Duodenal mucosa (tissue), 2 donors: ENCODE measurements around the gene NUPR2.
"Not testable (repeated sequence)": the region's sequence is repeated elsewhere in the genome, so short reads cannot be mapped to it uniquely, and the experiment has no call there.

Source experiments
- H3K27ac ChIP-seq: one replicate; pipeline ENCODE4 v1.7.0; 2013; ENCODE audit warnings: low read depth, low read length
- H3K27me3 ChIP-seq, 2 donors: one replicate each; pipeline ENCODE4 v1.7.0; 2013; ENCODE audit warnings: low read length in 2 of 2, control low read depth in 1 of 2; ENCODE audit not compliant: insufficient read depth in 2 of 2, control insufficient read depth in 1 of 2
- H3K36me3 ChIP-seq, 2 donors: one replicate each; pipeline ENCODE4 v1.7.0; 2013; ENCODE audit warnings: low read length in 2 of 2, control low read depth in 1 of 2; ENCODE audit not compliant: insufficient read depth in 2 of 2, control insufficient read depth in 1 of 2
- H3K4me1 ChIP-seq, 2 donors: one replicate each; pipeline ENCODE4 v1.7.0; 2013; ENCODE audit warnings: low read length in 2 of 2, control low read depth in 1 of 2; ENCODE audit not compliant: insufficient read depth in 2 of 2, control insufficient read depth in 1 of 2
- H3K4me3 ChIP-seq, 2 donors: one replicate each; pipeline ENCODE4 v1.7.0; 2013; ENCODE audit warnings: low read length in 2 of 2, low read depth in 1 of 2
- H3K9ac ChIP-seq, 2 donors: one replicate each; pipeline ENCODE4 v1.7.0; 2013; ENCODE audit warnings: low read length in 2 of 2, low read depth in 1 of 2
- H3K9me3 ChIP-seq, 2 donors: one replicate each; pipeline ENCODE4 v1.7.0; 2013; ENCODE audit warnings: low read length in 2 of 2, control low read depth in 1 of 2; ENCODE audit not compliant: control insufficient read depth in 1 of 2

Gene NUPR2, protein sequence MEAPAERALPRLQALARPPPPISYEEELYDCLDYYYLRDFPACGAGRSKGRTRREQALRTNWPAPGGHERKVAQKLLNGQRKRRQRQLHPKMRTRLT

GRCh38 chr7:56115852-56116538, at the start of gene NUPR2:
NUPR2 (minus strand) TSS chr7:56116417; CDS start chr7:56116314, 103 bp downstream.
- H3K27me3 ChIP-seq, result peaks cover 0 to 10% of the 10 kb centered on the region in 2 donors
- H3K36me3 ChIP-seq, result no peaks in the 10 kb centered on the region
- H3K4me1 ChIP-seq, result no peaks in the 10 kb centered on the region
- no peak within 1 kb of the TSS for H3K27ac ChIP-seq
- H3K9me3 ChIP-seq, result no peaks in the 10 kb centered on the region
- H3K9ac ChIP-seq, result no peak within 1 kb of the TSS
- peak within 1 kb of the TSS in 1 of 2 donors; percentile 36 for H3K4me3 ChIP-seq

DNA sequence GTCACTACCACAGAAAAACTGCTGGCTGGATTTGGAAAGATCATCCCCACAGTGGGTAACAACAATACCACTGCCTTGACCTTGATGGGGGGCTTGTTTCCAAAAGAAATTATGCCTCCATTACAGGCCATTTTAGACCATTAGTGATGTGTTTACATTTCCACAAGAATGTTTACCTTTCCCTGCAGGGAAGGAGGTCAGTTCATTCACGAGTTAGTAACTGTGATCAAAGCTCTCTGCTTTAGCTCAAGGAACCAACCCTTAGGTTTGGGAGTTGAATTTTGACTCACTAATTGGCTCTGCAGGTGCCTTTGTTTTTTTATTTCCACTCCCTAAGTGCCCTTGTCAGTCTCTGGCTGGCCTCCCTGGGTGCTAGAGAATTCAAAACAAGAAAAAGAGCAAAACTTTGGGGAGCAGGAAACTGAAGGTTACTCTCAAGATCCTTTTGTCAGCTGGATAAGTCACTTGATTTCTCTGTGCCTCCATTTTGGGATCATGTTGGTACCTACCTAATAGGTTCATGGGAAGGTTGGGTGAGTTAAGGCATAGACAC, 41.1 kb upstream of the NUPR2 start:
- no peaks in the 10 kb centered on the region for H3K27me3 ChIP-seq

DNA sequence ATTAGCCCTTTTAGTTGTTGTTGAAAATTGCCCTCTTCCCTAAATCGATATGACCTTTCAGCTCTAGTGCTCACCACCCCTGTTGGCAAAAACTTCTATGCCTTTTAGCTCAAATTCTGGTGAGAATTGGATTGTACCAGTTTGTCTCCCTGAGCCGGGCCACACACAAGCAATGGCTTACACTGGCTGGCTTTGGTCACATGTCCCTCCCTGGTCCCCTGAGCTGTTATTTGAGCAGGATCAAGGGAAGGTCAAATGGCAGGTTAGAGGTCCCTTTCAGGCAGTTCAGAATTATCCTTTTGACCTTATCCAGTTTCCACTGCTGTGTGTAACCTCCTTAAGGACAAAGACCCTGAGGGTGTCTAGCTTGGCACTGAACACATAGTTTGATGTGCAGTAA, 14.8 kb upstream of the NUPR2 start:
- H3K4me3 ChIP-seq, H3K9ac ChIP-seq, H3K9me3 ChIP-seq, H3K27ac ChIP-seq, H3K4me1 ChIP-seq, H3K27me3 ChIP-seq, H3K36me3 ChIP-seq: not testable (repeated sequence)

More for the DNA sequence above, 41.1 kb upstream of the NUPR2 start:
- H3K36me3 ChIP-seq, result no peaks in the 10 kb centered on the region
- H3K4me3 ChIP-seq, result no peak overlapping the region
- H3K9ac ChIP-seq, result no peak overlapping the region
- H3K4me1 ChIP-seq, result no peaks in the 10 kb centered on the region
- no peak overlapping the region for H3K27ac ChIP-seq
- peaks cover 10 to 14% of the 10 kb centered on the region in 2 donors for H3K9me3 ChIP-seq

GRCh38 chr7:56127241-56127975, 11.2 kb upstream of the NUPR2 start:
- Histone ChIP-seq H3K9me3 (no peaks in the 10 kb centered on the region), H3K27me3 (no peaks in the 10 kb centered on the region), H3K27ac (no peak overlapping the region), H3K36me3 (no peaks in the 10 kb centered on the region), H3K4me3 (no peak overlapping the region), H3K4me1 (no peaks in the 10 kb centered on the region), H3K9ac (no peak overlapping the region)

- Histone ChIP-seq H3K27ac (no peak overlapping the region), H3K27me3 (no peaks in the 10 kb centered on the region), H3K9ac (no peak overlapping the region), H3K4me1 (no peaks in the 10 kb centered on the region), H3K4me3 (no peak overlapping the region), H3K9me3 (no peaks in the 10 kb centered on the region), H3K36me3 (no peaks in the 10 kb centered on the region)
Observed at GRCh38 chr7:56125831-56126230, 9.6 kb upstream of the NUPR2 start.

GRCh38 chr7:56124981-56125380, 8.8 kb upstream of the NUPR2 start:
- H3K36me3 ChIP-seq, result no peaks in the 10 kb centered on the region
- no peaks in the 10 kb centered on the region for H3K4me1 ChIP-seq
- no peak overlapping the region for H3K27ac ChIP-seq
- H3K9me3 ChIP-seq, result no peaks in the 10 kb centered on the region
- no peak overlapping the region for H3K9ac ChIP-seq
- H3K4me3 ChIP-seq, result no peak overlapping the region
- no peaks in the 10 kb centered on the region for H3K27me3 ChIP-seq

DNA sequence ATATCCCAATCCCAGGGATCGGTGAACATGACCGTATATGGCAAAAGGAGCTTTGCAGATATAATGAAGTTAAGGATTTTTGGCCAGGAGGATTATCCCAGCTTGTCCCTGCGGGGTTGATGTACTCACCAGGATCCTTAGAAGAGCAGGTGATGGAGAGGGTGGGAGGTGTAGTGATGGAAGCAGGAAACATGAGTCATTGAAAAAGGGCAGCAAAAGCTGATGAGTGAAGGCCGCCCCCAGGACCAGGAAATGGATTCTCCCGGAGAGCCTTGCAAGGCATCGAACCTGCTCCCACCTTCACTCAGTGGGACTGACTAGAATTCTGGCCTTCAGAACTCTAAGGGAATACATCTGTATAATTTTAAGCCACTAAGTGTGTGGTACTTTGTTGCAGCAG, 5.2 kb upstream of the NUPR2 start:
- no peaks in the 10 kb centered on the region for H3K9me3 ChIP-seq
- H3K4me1 ChIP-seq, result no peaks in the 10 kb centered on the region
- H3K36me3 ChIP-seq, result no peaks in the 10 kb centered on the region
- no peak overlapping the region for H3K4me3 ChIP-seq
- peaks cover 0 to 3% of the 10 kb centered on the region in 2 donors for H3K27me3 ChIP-seq
- H3K9ac ChIP-seq, result no peak overlapping the region
- no peak overlapping the region for H3K27ac ChIP-seq

DNA sequence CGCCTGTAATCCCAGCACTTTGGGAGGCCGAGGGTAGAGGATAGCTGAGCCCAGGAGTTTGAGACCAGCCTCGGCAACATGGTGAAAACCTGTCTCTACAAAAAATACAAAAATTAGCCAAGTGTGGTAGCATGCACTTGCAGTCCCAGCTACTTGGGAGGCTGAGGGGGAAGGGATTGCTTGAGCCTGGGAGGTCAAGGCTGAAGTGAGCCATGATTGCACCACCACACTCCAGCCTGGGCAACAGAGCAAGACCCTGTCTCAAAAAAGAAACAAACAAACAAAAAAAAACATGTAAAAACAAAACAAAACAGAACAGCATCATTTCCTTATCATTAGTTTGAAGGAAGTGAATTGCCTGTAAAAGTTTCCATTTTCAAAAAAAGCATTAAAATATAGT, 4.0 kb downstream of the NUPR2 start:
- H3K36me3 ChIP-seq, H3K9ac ChIP-seq, H3K27me3 ChIP-seq, H3K4me1 ChIP-seq, H3K27ac ChIP-seq, H3K4me3 ChIP-seq, H3K9me3 ChIP-seq: not testable (repeated sequence)

GRCh38 chr7:56110611-56111010, 5.6 kb downstream of the NUPR2 start:
- Histone ChIP-seq H3K4me1 (peaks cover 0 to 4% of the 10 kb centered on the region in 2 donors), H3K27me3 (peaks cover 0 to under 1% of the 10 kb centered on the region in 2 donors), H3K9ac (no peak overlapping the region), H3K4me3 (no peak overlapping the region), H3K36me3 (no peaks in the 10 kb centered on the region), H3K27ac (no peak overlapping the region), H3K9me3 (no peaks in the 10 kb centered on the region)

- no peak overlapping the region for H3K27ac ChIP-seq
- H3K9me3 ChIP-seq, result no peaks in the 10 kb centered on the region
- peaks cover 5 to 13% of the 10 kb centered on the region in 2 donors for H3K4me1 ChIP-seq
- no peak overlapping the region for H3K9ac ChIP-seq
- no peak overlapping the region for H3K4me3 ChIP-seq
- H3K36me3 ChIP-seq, result peaks cover 7 to 14% of the 10 kb centered on the region in 2 donors
- H3K27me3 ChIP-seq, result no peaks in the 10 kb centered on the region
Observed at GRCh38 chr7:56107954-56108258, 8.3 kb downstream of the NUPR2 start.
